Cardiac fibroblast (primary cell): Measurements from ENCODE around the gene ABCB4.
A peak's percentile ranks its signal among the peaks of the same experiment; 100 is the strongest.

Experiments used
- DNase-seq, 2 donors: peaks; one replicate each; pipeline versions ENCODE4 v3.0.0 to v3.0.0-alpha.2; 2010; ENCODE audit warnings: low read depth in 2 of 2
- H3K4me3 ChIP-seq, 2 donors: replicated peaks in 1 of 2; 1 replicate in 1 of 2; 2 replicates in 1 of 2; pipeline ENCODE4 v1.5.1; 2011; ENCODE audit warnings: low read depth in 2 of 2, low read length in 2 of 2, mild to moderate bottlenecking in 2 of 2, moderate library complexity in 1 of 2
- CTCF ChIP-seq: IDR thresholded peaks from one replicate; pipeline ENCODE4 v1.5.1; 2011; ENCODE audit warnings: low read depth, mild to moderate bottlenecking, low read length, inconsistent platforms

Gene ABCB4

GRCh38 chr7:87511510-87511909 is 36.0 kb upstream of the ABCB4 start:
- H3K4me3 ChIP-seq = no peak overlapping the region
- no peak for TF ChIP-seq CTCF
- DNase-seq = no peak

DNA sequence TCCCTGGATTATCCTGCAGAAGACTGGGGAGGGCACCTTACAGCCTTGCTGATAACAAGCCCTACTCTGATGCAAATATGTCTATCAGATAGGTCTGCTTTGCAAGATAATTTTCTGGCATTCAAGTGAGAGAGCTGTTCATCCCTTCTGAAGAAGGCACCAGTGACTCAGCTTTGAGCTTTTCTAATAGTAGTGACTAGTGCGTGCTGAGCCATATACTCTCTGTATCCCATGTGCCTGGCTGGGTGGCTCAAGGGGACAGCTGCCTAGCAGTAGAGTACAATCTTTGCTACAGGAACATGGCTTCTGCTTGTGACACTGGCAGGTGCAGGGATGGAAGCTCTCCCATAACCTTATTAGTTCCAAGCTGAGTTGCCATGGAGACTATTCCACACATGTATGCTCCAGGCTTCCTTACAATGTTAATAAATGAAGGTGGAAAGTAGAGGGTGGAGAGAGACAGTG is 35.0 kb upstream of the ABCB4 start:
- no peak for DNase-seq
- no peak for TF ChIP-seq CTCF
- H3K4me3 ChIP-seq = no peak overlapping the region

- no peak for DNase-seq
- no peak for TF ChIP-seq CTCF
- H3K4me3 ChIP-seq = no peak overlapping the region
These were observed 32.0 kb upstream of the ABCB4 start for GRCh38 chr7:87507446-87507845.

GRCh38 chr7:87506246-87507180 is 31.0 kb upstream of the ABCB4 start:
- H3K4me3 ChIP-seq = no peak overlapping the region
- DNase-seq = peak; percentile 19 to 44
- peak; percentile 12 for TF ChIP-seq CTCF

DNA sequence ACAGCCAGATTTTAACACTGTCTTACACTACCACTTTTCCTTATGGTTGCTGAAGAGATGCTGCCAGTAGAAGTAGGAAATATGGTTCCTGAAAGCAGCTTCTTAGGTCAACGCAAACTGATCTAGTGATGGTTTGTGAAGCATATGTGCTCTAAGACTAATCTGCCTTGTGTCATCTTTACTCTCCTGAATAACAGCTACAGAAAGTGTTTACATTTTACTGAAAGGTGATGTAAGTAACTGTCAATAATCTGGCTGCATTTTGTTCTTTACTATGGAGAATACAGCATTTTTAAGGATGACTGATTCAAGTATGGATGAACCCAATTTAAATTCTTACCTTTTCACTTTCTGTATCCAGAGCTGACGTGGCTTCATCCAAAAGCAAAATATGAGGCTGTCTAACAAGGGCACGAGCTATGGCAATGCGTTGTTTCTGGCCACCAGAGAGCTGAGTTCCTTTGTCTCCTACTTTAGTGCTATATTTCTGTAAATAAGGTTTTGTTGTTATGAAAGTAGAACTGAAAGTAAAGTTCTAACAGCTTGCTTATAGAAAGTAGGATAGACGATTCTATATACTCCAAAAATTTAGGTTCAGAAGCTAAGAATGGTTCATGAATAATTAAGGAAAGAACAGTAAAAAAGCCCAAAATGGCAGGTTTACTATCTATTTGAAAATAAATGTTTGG is 30.2 kb upstream of the ABCB4 start:
- no peak overlapping the region for H3K4me3 ChIP-seq
- no peak for TF ChIP-seq CTCF
- no peak for DNase-seq

DNA sequence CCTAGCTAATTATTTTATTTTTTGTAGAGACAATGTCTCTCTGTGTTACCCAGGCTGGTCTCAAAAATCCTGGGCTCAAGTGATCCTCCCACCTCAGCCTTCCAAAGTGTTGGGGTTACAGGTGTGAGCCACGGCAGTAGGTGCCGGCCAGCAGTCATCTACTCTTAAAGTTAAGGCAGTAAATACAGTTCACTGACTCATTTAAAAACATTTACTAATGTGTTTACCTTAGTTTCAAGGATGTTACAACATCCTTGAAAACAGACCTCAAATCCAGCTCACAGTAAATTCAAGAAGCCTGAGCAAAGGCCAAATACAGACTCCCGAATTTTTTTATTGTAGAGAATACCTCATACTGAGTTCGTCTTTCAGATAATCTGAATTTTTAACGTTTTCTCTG is 29.6 kb upstream of the ABCB4 start:
- no peak for TF ChIP-seq CTCF
- DNase-seq = no peak
- H3K4me3 ChIP-seq = no peak overlapping the region
